Body of pancreas (tissue), 4 donors: Measurements from ENCODE around the gene MASP2.

ENCODE experiments used
- CTCF ChIP-seq, 7 experiments: fragments of 450-650 bp in 4 of 7; fragments of 200-600 bp in 3 of 7; sonication (generic) in 3 of 7; IDR thresholded peaks; one replicate each; pipeline ENCODE4 v1.5.1; 2016 to 2019; ENCODE audit warnings: antibody characterized with exemption in 7 of 7
- POLR2A ChIP-seq, 3 donors: fragments of 450-650 bp; IDR thresholded peaks; one replicate each; pipeline ENCODE4 v1.6.1; 2016; ENCODE audit warnings: antibody characterized with exemption in 3 of 3, mild to moderate bottlenecking in 2 of 3

GRCh38 chr1:11028018-11028417 lies 19.0 kb downstream of the MASP2 start:
- TF ChIP-seq CTCF (IDR thresholded peaks at IDR 0.05) = no peak
- TF ChIP-seq POLR2A (IDR thresholded peaks at IDR 0.05) = no peak
